Mesothelial cell of epicardium (in vitro differentiated cells): ENCODE data around the gene KLK4. TPM values are rescaled to one million over a fixed set of nuclear protein-coding genes. Genes with fewer than 3 reads are reported as not detected.

Source experiments
- DNase-seq, 2 experiments: peaks; one replicate each; pipeline ENCODE4 v3.0.0; 2021; ENCODE audit warnings: low spot score in 2 of 2; ENCODE audit not compliant: unreplicated experiment in 2 of 2
- H3K27ac Mint-ChIP-seq: 2 replicates; pipeline ENCODE4 v1.8.0; 2021; ENCODE audit warnings: mixed read lengths
- H3K27me3 Mint-ChIP-seq: 2 replicates; pipeline ENCODE4 v1.8.0; 2021; ENCODE audit warnings: low read depth, mixed read lengths
- H3K36me3 Mint-ChIP-seq: 2 replicates; pipeline ENCODE4 v1.8.0; 2021; ENCODE audit warnings: mixed read lengths
- H3K4me1 Mint-ChIP-seq: 2 replicates; pipeline ENCODE4 v1.8.0; 2021; ENCODE audit warnings: mixed read lengths
- H3K4me3 Mint-ChIP-seq: 2 replicates; pipeline ENCODE4 v1.8.0; 2021; ENCODE audit warnings: mild to moderate bottlenecking, moderate library complexity, mixed read lengths
- H3K9me3 Mint-ChIP-seq: 2 replicates; pipeline ENCODE4 v1.8.0; 2021; ENCODE audit warnings: mixed read lengths
- CTCF ChIP-seq: fragments of 200-600 bp; sonication (generic); IDR thresholded peaks from one replicate; pipeline ENCODE4 v1.5.0; 2021; ENCODE audit warnings: antibody characterized with exemption; ENCODE audit not compliant: unreplicated experiment
- total RNA-seq: library from RNA; stranded (reverse); gene quantifications from 3 replicates; pipeline ENCODE4 v1.2.1, GENCODE V29; 2021

Gene KLK4
- total RNA-seq, 1 donor from 2014 or later = not detected

DNA sequence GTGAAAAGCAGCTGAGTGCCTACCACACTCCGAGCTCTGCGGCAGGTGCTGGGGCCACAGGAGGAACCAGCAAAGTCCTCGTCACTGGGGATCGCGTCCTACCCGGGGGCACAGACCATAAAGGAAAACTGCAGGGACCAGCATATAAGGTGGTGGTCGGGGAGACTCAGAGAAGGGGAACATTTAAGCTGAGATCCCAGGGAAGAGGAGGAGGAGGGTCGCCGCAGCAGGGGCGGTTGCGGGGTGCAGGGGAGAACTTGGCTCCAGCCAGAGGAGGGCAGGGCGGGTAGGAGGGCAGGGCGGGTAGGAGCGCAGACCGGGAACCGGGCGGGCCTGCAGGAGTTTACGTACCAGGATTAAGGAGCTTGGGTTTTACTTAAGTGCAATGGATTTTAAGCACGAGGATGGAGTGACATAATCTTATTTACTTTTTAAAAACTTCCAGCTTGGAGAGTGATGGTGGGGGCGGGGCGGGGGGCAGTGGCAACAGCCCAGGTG lies 956 bp upstream of the KLK4 start:
- peaks cover 5% of the 10 kb centered on the region for H3K4me1 Mint-ChIP-seq
- no peak overlapping the region for H3K27ac Mint-ChIP-seq
- H3K36me3 Mint-ChIP-seq = no peaks in the 10 kb centered on the region
- no peak for TF ChIP-seq CTCF
- peaks cover 9% of the 10 kb centered on the region for H3K27me3 Mint-ChIP-seq
- no peak overlapping the region for H3K4me3 Mint-ChIP-seq
- no peak for DNase-seq
- no peaks in the 10 kb centered on the region for H3K9me3 Mint-ChIP-seq

DNA sequence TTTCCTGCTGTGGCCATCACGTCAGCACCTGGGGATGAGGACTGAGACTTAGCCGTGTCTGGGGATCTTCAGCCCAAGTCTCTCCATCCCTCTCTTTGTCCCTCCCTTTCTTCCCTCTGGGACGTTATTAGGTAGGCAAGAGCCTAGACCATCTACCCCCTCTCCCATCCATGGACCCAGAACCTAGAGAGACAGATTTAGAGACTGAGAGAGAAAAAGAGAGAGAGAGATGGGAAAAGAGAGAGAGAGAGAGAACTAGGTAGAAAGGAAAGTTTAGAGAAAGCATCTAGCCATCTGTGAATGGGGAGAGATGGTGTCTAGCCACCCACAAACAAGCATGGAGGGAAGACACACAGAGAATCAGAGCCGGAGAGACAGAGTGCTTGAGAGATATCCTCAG lies 473 bp downstream of the KLK4 start:
- H3K4me1 Mint-ChIP-seq = peaks cover 5% of the 10 kb centered on the region
- peaks cover 6% of the 10 kb centered on the region for H3K27me3 Mint-ChIP-seq
- H3K27ac Mint-ChIP-seq = no peak overlapping the region
- no peak for TF ChIP-seq CTCF
- no peaks in the 10 kb centered on the region for H3K36me3 Mint-ChIP-seq
- no peak overlapping the region for H3K4me3 Mint-ChIP-seq
- H3K9me3 Mint-ChIP-seq = no peaks in the 10 kb centered on the region
- DNase-seq = no peak

GRCh38 chr19:50909240-50910070 lies 1.7 kb downstream of the KLK4 start:
- H3K27ac Mint-ChIP-seq = no peak overlapping the region
- H3K9me3 Mint-ChIP-seq = no peaks in the 10 kb centered on the region
- TF ChIP-seq CTCF = no peak
- peaks cover 15% of the 10 kb centered on the region for H3K27me3 Mint-ChIP-seq
- peak overlapping the region; percentile 49 for H3K4me3 Mint-ChIP-seq
- H3K4me1 Mint-ChIP-seq = peaks cover 5% of the 10 kb centered on the region
- H3K36me3 Mint-ChIP-seq = no peaks in the 10 kb centered on the region
- DNase-seq = peak; percentile 44 to 62

DNA sequence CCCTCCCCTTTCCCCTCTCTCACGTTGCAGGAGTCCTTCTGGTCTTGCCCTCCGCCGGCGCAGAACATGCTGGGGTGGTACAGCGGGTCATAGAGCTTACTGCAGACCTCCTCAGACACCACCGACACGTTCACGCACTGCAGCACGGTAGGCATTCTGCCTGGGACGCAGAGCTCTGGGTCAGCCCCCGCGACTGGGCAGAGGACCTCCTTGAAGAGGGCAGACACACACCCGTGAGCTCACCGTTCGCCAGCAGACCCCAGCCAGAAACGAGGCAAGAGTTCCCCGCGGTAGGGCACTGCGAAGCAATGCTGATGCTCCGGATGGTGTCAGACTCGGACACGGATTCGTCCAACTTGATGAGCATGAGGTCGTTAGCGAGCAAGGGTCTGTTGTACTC lies 2.9 kb downstream of the KLK4 start:
- Mint-ChIP-seq H3K4me3 (no peak overlapping the region), H3K36me3 (no peaks in the 10 kb centered on the region), H3K27me3 (peaks cover 15% of the 10 kb centered on the region), H3K9me3 (no peaks in the 10 kb centered on the region), H3K27ac (no peak overlapping the region), H3K4me1 (peaks cover 5% of the 10 kb centered on the region)
- TF ChIP-seq CTCF = no peak
- DNase-seq = no peak

GRCh38 chr19:50906217-50906616 lies 5.0 kb downstream of the KLK4 start:
- TF ChIP-seq CTCF = peak; percentile 14
- no peak for DNase-seq
- Mint-ChIP-seq H3K4me1 (peaks cover 5% of the 10 kb centered on the region), H3K9me3 (no peaks in the 10 kb centered on the region), H3K27me3 (peaks cover 26% of the 10 kb centered on the region), H3K36me3 (no peaks in the 10 kb centered on the region), H3K4me3 (no peak overlapping the region), H3K27ac (no peak overlapping the region)
